Measurements from ENCODE around the gene ABI3BP.

Gene ABI3BP

DNA sequence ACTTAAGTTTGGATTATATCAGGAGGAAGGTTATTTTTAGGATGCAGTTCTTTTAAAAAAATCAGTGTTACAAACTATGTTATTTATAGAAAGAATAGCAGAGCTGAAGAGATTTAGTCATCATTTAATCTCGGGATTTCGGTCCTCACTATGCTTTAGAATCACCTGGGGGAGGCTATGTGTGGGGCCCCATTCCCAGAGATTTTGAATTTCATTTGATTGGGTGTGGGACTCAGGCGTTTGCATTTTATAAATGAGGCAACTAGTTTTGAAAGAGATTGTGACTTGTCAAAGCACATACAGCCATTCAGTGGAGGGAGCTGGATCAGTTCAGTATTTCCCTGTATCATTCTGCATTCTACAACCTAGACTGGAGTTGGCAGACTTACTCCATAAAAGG, 247.1 kb downstream of the ABI3BP start:
- no peak for TF ChIP-seq MYC (IDR thresholded peaks at IDR 0.05; ENCODE audit: low read depth, low read length)
- TF ChIP-seq, protein P1, sequence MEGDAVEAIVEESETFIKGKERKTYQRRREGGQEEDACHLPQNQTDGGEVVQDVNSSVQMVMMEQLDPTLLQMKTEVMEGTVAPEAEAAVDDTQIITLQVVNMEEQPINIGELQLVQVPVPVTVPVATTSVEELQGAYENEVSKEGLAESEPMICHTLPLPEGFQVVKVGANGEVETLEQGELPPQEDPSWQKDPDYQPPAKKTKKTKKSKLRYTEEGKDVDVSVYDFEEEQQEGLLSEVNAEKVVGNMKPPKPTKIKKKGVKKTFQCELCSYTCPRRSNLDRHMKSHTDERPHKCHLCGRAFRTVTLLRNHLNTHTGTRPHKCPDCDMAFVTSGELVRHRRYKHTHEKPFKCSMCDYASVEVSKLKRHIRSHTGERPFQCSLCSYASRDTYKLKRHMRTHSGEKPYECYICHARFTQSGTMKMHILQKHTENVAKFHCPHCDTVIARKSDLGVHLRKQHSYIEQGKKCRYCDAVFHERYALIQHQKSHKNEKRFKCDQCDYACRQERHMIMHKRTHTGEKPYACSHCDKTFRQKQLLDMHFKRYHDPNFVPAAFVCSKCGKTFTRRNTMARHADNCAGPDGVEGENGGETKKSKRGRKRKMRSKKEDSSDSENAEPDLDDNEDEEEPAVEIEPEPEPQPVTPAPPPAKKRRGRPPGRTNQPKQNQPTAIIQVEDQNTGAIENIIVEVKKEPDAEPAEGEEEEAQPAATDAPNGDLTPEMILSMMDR (IDR thresholded peaks at IDR 0.05; ENCODE audit: low read depth, low read length): no peak
- no peak for TF ChIP-seq POLR2A (IDR thresholded peaks at IDR 0.05; ENCODE audit: extremely low read depth, insufficient read length)
- TF ChIP-seq, protein P2, sequence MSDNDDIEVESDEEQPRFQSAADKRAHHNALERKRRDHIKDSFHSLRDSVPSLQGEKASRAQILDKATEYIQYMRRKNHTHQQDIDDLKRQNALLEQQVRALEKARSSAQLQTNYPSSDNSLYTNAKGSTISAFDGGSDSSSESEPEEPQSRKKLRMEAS (IDR thresholded peaks at IDR 0.05; ENCODE audit: low read depth, low read length): no peak
- no peak for DNase-seq (ENCODE audit: low read depth)
- H3K4me3 ChIP-seq (ENCODE audit: low read depth, low read length): no peak overlapping the region

DNA sequence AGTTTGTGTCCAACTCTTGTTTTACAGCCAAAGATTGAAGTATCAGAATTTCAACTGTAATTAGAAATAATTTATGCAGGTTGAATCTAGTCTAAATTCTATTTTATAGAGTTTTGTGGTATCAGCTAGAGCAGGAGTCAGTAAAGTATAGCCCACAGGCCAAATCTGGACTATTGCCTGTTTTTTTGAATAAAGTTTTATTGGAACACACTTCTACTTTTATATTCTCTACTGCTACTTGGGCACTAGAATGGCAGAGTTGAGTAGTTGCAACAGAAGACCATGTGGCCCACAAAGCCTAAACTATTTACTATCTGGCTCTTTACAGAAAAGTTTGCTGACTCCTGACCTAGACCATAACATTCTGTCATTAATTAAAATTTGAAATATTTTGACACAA, 247.6 kb downstream of the ABI3BP start:
- no peak for DNase-seq (ENCODE audit: low read depth)
- no peak overlapping the region for H3K4me3 ChIP-seq (ENCODE audit: low read depth, low read length)
- TF ChIP-seq, protein P1 (IDR thresholded peaks at IDR 0.05; ENCODE audit: low read depth, low read length): no peak
- no peak for TF ChIP-seq MYC (IDR thresholded peaks at IDR 0.05; ENCODE audit: low read depth, low read length)
- TF ChIP-seq, protein P2 (IDR thresholded peaks at IDR 0.05; ENCODE audit: low read depth, low read length): no peak
- no peak for TF ChIP-seq POLR2A (IDR thresholded peaks at IDR 0.05; ENCODE audit: extremely low read depth, insufficient read length)

DNA sequence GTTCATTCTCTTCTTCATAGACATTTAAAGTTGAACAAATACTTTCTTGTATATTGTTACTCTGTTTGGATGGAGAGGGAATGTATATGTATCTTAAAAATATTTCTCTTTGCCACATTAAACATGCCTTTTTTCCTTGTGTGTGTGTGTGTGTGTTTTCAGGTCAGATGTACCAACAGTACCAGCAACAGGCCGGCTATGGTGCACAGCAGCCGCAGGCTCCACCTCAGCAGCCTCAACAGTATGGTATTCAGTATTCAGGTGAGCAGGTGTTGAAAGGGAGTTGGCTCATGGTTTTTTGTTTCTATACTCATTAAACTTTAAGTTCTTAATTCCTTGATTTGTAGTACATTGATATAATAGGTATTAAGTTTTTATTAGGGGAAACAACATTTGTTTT, 248.6 kb downstream of the ABI3BP start:
- DNase-seq (ENCODE audit: low read depth): no peak
- TF ChIP-seq MYC (IDR thresholded peaks at IDR 0.05; ENCODE audit: low read depth, low read length): no peak
- TF ChIP-seq, protein P2 (IDR thresholded peaks at IDR 0.05; ENCODE audit: low read depth, low read length): no peak
- TF ChIP-seq, protein P1 (IDR thresholded peaks at IDR 0.05; ENCODE audit: low read depth, low read length): no peak
- no peak for TF ChIP-seq POLR2A (IDR thresholded peaks at IDR 0.05; ENCODE audit: extremely low read depth, insufficient read length)

DNA sequence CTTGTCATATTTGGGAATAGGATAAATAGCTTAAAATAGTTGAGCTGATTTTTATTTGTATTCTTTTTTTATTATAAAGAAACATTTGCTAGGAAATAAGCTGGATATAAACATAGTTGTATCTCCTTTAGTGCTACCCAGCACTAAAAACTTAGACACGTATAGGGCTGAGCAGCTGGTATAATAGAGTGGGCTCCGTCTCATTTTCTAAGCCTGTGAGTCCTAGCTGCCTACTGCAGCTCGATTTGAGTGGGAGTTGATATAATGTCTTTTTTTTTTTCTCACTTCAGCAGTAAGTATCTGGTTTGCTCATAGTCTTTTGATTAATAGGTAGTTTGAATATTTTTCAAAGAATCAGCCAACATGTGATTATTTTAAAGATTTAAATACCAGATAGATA, 249.7 kb downstream of the ABI3BP start:
- TF ChIP-seq, protein P1 (IDR thresholded peaks at IDR 0.05; ENCODE audit: low read depth, low read length): no peak
- TF ChIP-seq, protein P2 (IDR thresholded peaks at IDR 0.05; ENCODE audit: low read depth, low read length): no peak
- TF ChIP-seq MYC (IDR thresholded peaks at IDR 0.05; ENCODE audit: low read depth, low read length): no peak
- no peak for TF ChIP-seq POLR2A (IDR thresholded peaks at IDR 0.05; ENCODE audit: extremely low read depth, insufficient read length)
- H3K4me3 ChIP-seq (ENCODE audit: low read depth, low read length): no peak overlapping the region
- DNase-seq (ENCODE audit: low read depth): no peak

More for the DNA sequence above, 248.6 kb downstream of the ABI3BP start:
- no peak overlapping the region for H3K4me3 ChIP-seq (ENCODE audit: low read depth, low read length)

DNA sequence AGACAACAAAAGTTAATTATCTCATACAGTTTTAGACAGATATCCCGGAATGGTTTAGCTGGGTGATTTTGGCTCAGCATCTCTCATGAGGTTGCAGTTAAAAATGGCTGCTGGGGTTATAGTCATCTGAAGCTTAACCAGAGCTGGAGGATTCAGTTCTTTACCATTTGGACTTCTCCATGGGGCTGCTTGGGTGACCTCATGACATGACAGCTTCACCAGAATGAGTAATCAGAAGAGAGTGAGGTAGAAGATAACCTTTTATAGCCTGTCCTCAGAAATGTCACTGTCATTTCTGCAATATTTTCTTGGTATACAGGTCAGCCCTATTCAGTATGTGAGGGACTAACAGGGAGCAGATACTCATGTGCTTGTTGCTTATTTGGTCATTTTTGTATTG, 253.0 kb downstream of the ABI3BP start:
- TF ChIP-seq MYC (IDR thresholded peaks at IDR 0.05; ENCODE audit: low read depth, low read length): no peak
- TF ChIP-seq POLR2A (IDR thresholded peaks at IDR 0.05; ENCODE audit: extremely low read depth, insufficient read length): no peak
- TF ChIP-seq, protein P1 (IDR thresholded peaks at IDR 0.05; ENCODE audit: low read depth, low read length): no peak
- TF ChIP-seq, protein P2 (IDR thresholded peaks at IDR 0.05; ENCODE audit: low read depth, low read length): no peak
- H3K4me3 ChIP-seq (ENCODE audit: low read depth, low read length): no peak overlapping the region
- DNase-seq (ENCODE audit: low read depth): no peak

Measured in NB4 (cell line).